LoVo (cell line): ENCODE results near the gene GLI2.

Experiments used
- DNase-seq: peaks from one replicate; pipeline ENCODE4 v3.0.0-alpha.2; 2016; ENCODE audit warnings: low spot score

Gene GLI2

DNA sequence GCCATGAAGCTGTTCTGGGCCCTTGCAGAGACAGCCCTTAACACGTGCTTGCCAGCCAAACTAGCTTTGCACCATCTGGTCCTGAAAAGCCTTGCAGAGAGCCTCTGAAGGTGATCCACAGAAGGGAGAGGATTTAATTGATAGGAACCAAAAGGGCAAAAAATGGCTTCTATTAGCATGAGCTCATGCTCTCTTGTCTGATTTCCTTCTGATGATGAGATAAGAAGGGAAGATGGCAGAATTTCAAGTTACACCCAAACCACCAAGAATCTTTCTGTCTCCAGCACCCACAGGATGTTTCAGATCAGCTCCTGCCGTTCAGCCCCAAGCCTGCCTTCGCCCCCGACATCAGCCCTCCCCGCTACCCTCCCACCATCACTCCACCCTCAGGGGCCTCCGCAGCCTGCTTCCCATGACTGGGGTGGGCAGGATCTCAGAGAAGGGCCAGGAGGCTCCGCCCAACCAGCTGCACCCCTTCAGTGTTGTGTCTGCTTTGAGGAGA lies 23.4 kb upstream of the GLI2 start:
- DNase-seq = no peak

DNA sequence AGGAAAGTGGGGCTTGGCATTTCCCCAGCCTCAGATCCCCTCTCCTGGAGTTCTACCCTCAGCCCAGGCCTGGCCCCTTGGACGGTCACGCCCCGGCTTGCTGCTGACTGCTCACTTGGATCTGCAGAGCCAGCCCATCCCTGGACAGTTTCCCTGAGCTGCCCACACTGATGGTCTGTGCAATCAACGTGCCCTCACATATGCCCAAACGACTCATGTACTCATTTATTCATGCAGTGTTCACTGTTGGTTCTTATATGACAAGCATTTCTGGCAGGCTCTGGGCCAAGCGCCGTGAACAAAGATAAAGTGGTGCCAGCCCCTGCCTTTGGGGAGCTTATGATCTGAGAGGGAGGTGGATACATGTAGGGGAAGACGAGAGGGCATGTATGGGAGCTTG lies 20.3 kb upstream of the GLI2 start:
- no peak for DNase-seq

DNA sequence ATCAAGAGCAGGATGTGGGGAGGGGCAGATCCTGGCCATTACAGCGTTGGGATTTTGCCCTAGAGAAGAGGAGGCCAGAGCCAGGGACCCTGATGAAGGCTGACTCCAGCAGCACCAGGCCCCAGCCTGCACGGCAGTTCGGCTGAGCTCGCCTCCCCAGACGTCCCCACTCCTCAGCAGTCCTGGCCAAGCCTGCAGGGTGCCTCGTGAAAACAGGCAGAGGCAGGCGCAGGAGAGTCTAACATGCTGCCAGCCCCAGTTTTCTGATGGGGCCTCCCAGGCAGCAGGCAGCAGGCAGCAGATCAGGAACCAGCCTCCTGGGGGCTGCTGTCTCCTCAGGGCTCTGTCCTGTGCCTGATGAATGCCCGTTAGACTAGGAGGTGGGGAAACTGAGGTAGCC lies 19.7 kb upstream of the GLI2 start:
- DNase-seq = no peak

DNA sequence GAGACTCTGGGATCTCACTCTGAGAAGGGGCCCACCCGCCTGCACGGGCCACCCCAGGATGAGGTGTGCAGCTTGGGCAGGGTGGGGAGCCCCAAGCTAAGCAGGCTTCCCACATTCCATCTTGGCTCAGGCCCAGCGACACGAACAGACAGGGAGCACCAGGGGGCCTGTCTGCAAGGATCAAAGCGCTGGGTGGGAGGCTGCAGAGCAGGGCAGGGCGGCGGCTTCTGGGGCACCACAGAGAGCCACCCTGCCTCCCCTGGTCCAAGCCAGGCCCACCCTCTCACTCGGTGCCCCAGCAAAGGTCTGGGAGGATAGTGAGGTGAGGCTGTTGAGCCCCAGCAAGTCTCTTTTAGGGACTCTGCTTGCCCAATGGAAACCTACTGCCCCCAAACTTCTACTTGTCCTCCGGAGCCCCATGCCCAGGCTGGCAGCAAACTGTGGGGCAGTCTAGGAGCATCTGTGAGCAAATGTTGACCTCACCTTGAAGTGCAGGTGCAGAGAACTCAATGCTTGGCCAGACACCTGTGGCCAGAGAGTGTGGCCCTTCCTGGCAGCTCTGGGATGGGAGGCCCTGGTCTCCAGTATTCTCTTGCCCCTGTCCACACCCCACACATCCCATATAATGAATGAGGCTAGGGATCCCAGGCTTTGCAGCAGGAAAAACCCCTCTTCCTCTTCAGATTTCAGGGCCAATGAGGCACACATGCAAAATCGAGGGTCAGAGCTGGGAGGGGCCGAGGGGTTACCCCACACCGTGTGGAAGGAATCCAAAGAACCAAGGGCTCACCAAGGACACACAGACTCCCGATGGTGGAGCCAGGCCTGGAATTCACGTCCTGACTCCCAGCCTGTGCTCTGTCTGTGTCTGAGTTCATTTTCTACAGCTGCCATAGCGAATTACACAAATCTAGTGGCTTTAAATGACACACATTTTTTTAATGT lies 18.8 kb upstream of the GLI2 start:
- no peak for DNase-seq

DNA sequence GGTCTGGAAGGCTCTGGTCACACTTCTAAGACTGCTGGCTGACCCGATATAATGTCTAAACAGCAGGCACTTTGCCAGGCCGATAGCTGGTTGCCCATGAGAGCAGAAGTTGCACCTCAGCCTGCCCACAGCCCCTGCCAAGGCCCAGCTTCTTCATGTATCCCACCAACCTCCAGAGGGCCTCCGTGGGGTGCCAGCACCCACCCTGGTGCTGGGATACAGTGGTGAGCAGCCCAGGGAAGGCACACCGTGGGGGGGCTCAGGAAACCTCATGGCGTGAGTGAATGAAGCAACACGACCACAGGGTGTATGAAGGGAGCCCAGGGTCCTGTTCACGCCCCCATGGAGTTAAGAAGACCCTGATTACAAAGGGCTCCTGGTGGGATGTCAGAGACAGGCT lies 16.2 kb upstream of the GLI2 start:
- no peak for DNase-seq

DNA sequence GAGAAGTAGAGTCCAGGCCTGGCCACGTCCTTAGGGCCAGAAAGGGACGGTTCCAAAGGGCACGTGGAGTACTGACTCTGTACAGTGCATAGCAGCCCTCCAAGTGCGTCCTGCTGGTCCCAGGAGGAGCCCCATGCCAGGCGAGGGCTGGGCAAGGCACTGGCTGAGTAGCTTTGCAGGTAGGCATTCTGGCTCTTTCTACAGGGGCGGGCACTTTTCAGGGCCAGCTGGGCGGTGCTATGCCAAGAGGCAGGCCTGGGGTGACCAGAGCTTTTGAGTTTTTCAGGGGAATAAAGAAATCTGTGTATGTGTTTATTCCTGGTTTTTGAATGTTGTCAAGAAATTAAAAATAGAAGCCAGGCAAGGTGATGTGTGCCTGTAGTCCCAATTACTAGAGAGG lies 15.4 kb upstream of the GLI2 start:
- DNase-seq = no peak

DNA sequence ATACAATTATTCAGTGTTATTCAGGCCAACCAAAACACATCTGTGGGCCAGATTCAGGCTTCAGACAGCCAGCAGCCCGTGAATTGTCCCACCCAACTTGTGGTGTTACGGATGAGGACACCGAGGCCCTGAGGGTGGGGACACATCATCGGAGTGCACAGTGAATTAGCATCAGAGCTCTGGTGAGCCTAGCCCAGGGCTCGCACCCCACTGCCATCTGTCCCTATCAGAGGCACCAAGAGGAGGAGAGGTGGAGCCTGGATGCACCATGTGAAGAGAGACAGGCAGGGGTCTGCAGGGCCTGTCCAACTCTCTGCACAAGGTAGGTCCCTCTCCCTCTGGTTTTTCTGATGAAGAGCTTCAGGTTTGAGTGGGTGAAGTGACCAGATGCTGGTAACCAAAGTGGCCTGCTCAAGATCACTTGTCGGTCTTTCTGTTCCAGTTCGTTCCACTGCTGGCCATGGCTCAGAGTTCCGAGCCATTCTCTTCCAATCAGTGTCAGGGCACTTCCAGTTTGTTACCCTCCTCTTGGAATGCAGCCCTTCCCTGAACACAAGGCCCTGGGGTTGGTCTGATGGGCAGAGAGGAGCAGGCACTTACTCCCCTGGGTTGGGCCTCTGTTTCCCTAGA lies 14.8 kb upstream of the GLI2 start:
- no peak for DNase-seq

DNA sequence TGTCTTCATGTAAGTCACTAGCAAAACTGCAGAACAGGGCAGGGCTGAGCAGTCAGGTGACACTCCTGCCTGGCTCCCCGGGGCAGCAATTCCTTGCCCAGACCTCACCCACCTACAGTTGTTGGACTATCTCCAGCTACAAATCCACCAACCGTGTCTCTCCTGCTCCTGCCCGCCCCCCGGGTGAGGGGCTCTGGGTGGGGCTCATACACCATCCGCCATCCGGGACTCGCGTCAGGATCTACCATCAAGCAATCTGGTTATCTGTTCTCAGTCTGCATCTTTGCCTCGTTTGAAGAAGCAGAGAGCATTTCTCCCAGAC lies 13.5 kb upstream of the GLI2 start:
- no peak for DNase-seq

DNA sequence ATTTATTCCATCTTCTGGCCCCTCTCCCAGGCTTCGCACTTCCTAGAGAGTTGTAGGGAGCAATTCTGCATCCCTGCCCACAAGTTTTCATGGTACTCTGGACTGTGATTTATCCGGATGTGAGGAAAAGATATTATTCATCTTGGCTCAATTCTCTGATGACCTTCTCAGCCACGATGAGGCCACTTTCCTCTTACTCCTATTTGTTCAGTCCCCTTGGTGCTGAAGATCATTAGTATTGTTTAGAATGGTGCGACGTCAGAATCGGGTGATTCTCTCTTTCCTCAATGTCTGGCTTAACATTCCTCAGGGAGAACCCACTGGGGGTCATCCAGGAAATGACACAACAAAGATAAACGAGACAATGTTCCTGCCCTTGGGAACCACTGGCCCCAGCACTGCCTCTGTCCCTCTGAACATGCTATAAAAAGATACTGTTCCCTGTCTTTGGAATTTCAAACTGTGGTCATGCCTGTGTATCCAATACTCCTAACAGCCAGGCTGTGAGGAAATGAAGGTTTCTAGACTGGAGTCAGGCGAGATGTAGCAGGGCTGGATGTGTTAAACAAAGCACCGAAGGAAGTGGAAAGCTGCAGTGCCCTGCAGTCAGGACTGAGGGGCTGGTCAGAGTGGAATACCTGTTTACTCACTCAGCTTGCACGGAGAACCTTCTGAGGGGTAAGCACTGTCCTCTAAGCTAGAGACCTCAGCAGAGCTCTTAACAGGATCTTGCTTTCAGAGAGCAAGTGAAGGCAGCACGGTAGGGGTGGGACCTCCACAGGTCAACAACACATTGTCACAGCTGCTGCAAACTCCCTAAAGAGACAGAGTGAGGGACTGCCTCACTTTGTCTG lies 12.9 kb upstream of the GLI2 start:
- no peak for DNase-seq

DNA sequence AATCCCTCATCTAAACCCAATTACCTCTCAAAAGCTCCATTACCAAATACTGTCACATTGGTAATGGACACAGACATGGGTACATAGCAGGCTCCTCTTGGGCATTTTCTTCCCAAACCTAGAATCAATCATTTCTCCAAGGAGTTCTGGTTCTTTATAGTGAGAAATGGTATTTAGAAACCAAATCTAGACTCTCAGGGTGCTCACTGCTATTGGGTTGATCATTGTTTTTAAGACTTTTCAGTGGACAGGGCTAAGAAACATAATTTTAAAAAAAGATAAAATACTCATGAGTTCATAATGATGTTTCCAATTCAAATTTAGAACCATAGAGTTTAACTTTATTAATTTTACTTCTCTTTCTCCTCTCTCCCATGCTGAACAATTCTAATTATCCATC lies 9.4 kb upstream of the GLI2 start:
- no peak for DNase-seq

DNA sequence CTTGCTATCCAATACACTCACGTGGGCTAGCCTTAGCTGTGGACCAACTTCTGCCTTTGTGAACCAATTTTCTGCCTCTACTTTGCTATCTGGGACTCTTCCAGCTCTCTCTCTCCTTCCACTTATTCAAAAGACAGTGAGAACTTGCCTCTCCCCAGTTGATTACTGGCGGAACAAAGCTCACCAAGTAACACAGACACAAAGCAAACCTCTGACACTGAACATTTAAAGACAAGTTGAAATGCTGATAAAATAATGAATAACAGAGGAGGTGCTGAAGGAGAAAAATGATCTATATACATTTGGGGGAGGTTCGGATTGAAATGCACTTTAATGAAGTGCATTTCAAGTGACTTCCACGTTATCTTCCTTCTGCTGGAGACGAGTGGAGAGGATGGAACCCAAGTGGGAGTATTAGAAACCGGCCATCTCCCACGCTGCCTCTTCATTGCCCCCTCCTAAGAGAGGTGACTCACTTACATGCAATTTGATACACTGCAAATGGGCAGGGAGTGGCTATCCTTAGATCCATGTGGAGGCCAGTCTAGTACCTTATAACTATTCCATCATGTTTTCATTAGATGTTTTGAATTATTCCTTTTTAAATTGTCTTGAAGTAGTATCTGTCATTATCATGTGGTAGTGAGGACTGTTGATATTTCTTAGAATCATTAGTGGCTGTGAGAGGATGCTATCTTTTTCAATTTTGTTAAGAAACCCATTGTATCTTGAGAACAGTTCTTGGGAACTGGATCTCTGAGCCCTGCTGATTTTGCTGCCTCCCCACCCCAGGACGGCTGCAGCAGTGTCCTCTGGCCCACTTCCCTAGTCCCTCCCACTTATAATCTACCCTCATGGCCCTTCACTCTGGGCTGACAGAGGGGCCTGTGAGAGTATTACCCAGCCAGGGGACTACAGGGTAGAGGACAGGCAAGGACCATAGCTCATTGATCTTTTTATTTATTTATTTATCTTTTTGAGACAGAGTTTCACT lies 6.0 kb upstream of the GLI2 start:
- DNase-seq = peak; percentile 62

DNA sequence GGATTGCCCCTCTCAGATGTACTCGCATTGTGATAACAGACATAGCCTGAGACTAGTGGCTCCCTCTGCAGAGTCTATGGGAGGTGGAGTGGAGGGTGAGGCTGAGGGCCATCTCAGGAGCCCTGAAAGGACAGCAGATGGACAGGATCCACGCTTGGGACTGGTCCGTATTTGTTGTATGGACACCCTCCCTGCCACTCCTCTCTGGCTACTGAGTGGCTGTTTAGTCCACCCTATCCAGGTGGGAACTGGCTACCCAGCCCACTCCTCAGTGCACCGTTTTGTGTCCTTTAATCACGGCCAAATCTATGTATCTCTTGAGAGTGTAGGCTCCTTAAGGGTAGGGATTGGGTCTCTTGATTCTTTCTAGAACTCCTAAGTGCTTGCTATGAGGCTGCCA lies 4.5 kb upstream of the GLI2 start:
- DNase-seq = no peak

DNA sequence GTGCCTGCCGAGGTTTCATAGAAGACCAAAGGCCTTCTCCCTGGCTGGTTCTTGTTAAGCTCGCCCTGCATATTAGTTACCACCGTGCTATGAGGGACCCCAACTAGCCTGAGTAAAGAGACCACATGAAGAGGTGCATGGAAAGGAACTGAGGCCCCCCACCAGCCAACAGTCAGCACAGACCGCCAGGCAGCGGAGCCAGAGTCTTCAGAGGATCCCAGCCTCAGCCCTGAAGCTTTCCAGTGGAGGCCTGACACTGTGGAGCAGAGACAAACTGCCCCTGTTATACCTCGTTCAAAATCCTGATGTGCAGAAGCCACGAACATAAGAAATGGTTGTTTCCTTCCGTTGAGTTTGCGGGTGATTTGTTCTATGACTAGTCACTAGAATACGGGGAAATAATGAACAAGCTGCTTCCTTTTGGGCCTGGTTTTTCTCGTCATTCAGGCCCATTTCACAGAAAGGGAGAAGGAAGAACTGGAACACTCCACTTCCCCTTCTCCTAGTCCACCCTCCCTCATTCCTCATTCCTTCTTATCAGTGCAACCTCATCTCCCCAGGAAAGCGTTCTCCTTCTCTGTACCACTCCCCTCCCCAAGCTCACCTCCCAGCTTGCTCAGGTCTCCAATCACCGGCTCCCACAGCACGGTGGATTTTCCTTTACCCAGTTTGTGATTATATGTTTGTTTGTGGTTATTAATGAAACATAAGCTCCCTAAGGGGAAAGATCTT lies 3.0 kb upstream of the GLI2 start:
- no peak for DNase-seq

DNA sequence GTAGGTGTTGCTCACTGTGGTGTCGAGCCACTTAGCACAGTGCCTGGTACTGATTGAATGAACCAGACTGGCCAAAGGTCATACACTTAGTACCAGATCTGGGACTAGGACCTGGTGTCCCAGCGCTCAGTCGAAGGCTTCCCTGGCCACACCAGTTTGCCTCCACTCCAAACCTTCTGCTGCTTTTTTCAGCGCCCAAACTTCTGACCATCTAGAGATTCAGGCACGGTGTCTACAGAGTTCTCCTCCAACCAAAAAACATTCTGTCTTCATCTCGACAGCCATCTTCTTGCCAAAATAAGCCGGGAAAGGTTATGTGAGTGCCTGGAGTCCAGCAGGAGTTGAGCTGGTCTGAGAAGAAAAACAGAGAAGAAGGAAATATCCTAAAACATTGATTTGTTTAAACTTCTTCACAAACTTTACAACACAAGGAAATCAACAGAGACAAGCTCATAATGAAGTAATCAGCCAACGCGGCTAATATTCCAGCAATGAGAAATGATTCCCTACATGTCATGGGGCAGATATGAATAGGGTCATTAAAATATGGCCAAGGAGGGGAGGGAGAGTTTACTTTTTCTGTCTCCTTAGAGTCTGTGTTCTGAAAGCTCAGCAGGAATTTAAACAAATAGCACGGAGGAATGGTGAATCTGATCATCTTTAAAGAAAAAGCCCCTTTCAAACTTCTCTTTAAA lies 2.3 kb upstream of the GLI2 start:
- no peak for DNase-seq

DNA sequence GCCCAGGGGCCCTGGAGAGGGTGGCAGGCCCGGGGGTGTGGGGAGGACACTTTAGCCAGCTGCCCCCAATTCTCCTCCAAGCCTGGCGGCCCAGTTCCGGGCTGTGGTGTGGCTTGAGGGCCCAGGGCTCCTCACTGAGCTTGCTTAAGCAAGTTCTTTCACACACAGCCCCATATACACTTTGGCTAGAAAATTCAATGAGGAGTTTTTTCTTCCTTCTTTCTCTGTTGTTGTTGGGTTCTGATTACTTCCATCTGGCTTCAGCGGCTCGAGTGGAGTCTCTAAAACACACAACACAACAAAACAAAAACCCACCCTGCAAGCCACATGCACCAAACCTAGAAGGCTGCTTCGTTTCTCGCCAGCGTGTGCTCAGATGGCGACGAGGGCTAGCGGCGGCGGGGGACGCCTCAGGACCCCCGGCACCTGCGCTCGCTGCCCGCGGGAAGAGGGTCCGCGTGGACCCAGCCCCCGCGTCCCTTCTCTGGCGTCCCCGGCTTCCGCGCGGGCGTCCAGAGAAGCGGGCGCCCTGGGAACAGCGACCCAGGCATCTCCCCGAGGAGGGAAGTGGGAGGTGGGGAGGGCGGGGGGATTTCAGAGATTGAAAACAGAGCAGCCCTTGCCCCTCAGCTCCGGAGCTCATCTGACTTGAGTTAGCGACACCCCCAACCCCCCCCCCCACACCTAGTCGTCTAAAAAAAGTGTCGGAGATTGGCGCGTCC lies 577 bp upstream of the GLI2 start:
- DNase-seq = no peak

DNA sequence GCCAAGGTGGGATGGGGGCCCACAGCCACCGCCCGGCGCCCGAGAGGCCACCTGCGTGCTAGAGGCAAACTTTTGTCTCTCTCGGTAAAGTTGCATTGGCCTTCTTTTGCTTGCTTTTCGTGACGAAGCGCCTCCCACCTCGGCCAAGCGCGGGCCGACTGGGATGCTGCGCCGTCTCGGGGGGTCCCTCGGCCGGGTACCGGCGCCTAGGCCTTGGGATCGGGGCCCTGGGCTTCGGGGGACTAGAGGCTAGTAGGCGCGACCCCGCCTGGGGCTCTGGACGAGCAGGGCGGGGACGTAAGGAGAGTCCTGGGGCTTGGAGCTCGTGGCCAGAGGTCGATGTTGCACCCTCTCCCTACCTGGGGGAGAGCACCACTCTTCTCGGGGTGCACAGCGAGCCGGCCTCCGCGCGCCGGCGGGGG lies 545 bp downstream of the GLI2 start:
- DNase-seq = no peak

DNA sequence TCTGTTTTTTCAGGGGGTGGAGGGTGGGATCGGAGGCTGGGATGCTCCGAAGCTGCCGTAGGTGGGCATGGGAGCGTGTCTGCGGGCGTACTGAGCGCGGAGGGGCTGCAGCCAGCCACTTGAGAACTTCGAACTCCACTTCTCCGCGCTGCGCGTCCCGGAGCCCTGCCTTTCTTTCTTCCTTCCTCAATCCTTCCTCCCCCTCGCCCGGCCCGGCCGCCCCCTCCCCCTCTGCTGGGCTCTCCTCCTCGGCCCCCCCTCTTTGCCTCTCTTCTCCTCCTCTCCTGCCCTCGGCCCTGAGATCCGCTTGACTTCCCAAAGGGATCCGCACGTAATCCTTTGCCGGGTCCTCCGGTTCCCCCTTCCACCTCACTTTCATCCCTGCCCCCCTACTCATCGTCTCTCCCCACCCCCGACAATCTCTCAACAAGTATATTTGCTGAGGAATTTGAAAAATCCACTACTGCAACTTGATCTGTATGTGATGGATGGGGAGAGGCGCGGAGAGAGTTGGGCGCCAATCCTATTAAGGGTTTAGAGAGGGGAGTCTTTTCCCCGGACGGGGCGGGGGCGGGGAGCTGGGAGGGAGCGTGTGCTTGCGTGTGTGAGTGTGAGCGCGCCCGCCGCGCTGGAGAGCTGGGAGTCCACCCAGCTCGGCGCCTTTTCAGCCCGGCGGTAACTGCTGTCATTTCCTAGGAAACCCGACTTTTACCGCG lies 1.1 kb downstream of the GLI2 start:
- peak; percentile 33 for DNase-seq

DNA sequence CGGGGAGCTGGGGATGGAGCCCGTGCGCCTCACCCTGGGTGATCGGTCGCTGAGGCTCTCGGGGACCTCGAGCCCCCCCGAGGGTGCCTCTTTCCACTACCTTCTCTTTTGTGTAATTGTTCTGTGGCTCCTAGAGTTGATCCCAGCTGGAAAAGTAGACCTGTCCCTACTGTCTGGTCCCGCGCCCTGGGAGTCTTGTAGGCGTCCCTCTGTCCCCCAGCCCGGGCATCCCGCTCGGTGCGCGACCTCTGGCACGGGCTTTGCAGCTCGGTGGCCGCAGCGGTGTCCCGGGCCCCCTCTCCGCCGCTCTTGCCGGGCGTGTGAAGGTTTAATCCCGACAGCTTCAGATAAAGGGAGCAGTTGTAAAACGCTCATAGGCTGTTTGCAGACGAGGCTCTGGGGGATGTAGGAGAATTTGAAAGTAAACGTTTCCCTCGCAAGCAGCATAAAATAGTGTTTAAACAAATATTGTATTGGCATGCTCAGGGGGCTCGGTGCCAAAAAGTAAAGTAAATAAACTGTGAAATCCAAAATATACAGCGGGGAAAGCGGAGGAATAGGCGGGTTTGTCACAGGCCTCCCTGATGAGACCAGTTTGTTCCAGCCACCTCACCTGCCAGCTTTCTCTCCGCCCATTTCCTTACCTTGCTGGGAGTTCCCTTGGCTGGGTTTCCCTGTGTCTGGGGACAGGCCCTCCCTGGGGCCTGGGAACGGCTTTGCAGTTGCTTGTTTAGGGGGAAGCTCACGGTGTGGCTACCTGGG lies 1.9 kb downstream of the GLI2 start:
- peak; percentile 64 for DNase-seq
